Stimulated activated CD4-positive, alpha-beta T cell treated with anti-CD3 and anti-CD28 coated beads, TNF-alpha, amount 100 ng/mL, for 4 hours (primary cell): ENCODE data around the gene TUBB8B.
"Not testable (repeated sequence)": the region's sequence is repeated elsewhere in the genome, so short reads cannot be mapped to it uniquely, and the experiment has no call there.

Source experiments
- DNase-seq, 3 experiments: peaks; one replicate each; pipeline ENCODE4 v3.0.0-alpha.2; 2020; ENCODE audit warnings: low read depth in 3 of 3

Gene TUBB8B

GRCh38 chr18:12773-13172, 36.6 kb downstream of the TUBB8B start:
- not testable (repeated sequence) for DNase-seq

DNA sequence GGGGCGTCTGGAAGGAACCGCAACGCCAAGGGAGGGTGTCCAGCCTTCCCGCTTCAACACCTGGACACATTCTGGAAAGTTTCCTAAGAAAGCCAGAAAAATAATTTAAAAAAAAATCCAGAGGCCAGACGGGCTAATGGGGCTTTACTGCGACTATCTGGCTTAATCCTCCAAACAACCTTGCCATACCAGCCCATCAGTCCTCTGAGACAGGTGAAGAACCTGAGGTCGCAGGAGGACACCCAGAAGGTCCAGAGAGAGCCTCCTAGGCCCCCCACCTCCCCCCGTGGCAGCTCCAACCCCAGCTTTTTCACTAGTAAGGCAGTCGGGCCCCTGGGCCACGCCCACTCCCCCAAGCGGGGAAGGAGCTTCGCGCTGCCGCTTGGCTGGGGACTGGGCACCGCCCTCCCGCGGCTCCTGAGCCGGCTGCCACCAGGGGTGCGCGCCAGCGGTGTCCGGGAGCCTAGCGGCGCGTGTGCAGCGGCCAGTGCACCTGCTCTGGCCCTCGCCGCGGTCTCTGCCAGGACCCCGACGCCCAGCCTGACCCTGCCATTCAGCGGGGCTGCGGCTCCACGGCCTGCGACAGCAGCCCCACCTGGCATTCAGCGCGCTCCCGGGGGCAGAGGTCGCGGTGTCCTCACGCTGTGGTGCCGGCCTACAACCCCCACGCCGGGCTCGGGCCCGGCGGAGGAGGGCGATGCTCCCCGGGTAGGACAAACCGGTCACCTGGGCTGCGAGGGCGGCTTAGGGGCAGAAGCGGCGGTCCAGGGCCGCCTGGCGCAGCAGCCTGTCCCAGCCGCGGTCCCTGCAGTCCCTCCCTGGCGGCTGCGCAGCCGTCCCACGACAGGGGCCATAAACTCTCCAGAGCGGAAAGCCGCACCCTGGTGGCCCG, 37.8 kb downstream of the TUBB8B start:
- not testable (repeated sequence) for DNase-seq

- DNase-seq = not testable (repeated sequence)
Measured at GRCh38 chr18:10624-11184, 38.7 kb downstream of the TUBB8B start.

- not testable (repeated sequence) for DNase-seq
Measured at GRCh38 chr18:9937-10336, 39.5 kb downstream of the TUBB8B start.
